Spleen (tissue), 7 donors: Measurements from ENCODE around the gene SRGAP1.

ENCODE experiments used
- POLR2AphosphoS5 ChIP-seq, 3 donors: sonication (generic); formaldehyde crosslinking; IDR thresholded peaks; one replicate each; pipeline ENCODE4 v1.5.1; 2017; ENCODE audit warnings: antibody characterized with exemption in 3 of 3
- TF ChIP-seq, protein P1 (sequence below), 11 experiments: fragments of 200-600 bp in 7 of 11; fragments of 450-650 bp in 4 of 11; sonication (generic) in 4 of 11; IDR thresholded peaks in 8 of 11; conservative IDR thresholded peaks in 3 of 11; 1 replicate in 7 of 11; 2 replicates in 4 of 11; pipeline versions ENCODE4 v1.4.0 to v1.8.0; 2016 to 2021; ENCODE audit warnings: antibody characterized with exemption in 11 of 11, inconsistent platforms in 4 of 11, mild to moderate bottlenecking in 1 of 11
- donor health status: DM: no; HTN: no; CAD: no; lungs with moderate emphysema.
- donor health status: DM: no; HTN: no; CAD: no.
- donor health status: DM: no; HTN: no; CAD: no.

DNA sequence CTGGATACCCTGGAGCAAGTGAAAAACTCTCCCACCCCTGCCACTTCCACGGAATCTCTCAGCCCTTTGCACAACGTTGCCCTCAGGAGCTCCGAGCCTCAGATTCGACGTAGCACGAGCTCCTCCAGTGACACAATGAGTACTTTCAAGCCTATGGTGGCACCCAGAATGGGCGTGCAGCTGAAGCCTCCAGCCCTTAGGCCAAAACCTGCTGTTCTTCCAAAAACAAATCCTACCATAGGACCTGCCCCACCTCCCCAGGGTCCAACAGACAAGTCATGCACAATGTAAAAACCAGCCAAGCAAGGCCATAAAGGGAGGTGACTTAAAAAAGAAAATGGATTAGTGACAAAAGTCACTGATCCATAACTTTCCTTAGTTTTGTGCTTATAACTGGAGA lies 297.9 kb downstream of the SRGAP1 start:
- TF ChIP-seq, protein P1, sequence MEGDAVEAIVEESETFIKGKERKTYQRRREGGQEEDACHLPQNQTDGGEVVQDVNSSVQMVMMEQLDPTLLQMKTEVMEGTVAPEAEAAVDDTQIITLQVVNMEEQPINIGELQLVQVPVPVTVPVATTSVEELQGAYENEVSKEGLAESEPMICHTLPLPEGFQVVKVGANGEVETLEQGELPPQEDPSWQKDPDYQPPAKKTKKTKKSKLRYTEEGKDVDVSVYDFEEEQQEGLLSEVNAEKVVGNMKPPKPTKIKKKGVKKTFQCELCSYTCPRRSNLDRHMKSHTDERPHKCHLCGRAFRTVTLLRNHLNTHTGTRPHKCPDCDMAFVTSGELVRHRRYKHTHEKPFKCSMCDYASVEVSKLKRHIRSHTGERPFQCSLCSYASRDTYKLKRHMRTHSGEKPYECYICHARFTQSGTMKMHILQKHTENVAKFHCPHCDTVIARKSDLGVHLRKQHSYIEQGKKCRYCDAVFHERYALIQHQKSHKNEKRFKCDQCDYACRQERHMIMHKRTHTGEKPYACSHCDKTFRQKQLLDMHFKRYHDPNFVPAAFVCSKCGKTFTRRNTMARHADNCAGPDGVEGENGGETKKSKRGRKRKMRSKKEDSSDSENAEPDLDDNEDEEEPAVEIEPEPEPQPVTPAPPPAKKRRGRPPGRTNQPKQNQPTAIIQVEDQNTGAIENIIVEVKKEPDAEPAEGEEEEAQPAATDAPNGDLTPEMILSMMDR (IDR thresholded peaks at IDR 0.05 in 8 of 11, conservative IDR thresholded peaks at IDR 0.05 in 3 of 11): no peak
- TF ChIP-seq POLR2AphosphoS5 (IDR thresholded peaks at IDR 0.05): no peak
